Smooth muscle cell (in vitro differentiated cells): ENCODE results near the gene CBLC. TPM values are rescaled to one million over a fixed set of nuclear protein-coding genes. Genes with fewer than 3 reads are reported as not detected.

ENCODE experiments used
- DNase-seq: peaks from one replicate; lab custom pipeline; 2025; ENCODE audit not compliant: unreplicated experiment; lab: John Stamatoyannopoulos, UW
- H2AFZ ChIP-seq: fragments of 200-600 bp; sonication (generic); 2 replicates; pipeline ENCODE4 v1.6.0; 2016; ENCODE audit warnings: antibody characterized with exemption, low read depth, mild to moderate bottlenecking
- H3F3A ChIP-seq: fragments of 200-600 bp; sonication (generic); 2 replicates; pipeline ENCODE4 v1.6.0; 2017; ENCODE audit warnings: antibody characterized with exemption, low read depth
- H3K27ac ChIP-seq: fragments of 200-600 bp; sonication (generic); 2 replicates; pipeline ENCODE4 v1.5.1; 2016; ENCODE audit warnings: low read depth, mild to moderate bottlenecking
- H3K27me3 ChIP-seq: fragments of 200-600 bp; sonication (generic); 2 replicates; pipeline ENCODE4 v1.6.1; 2016; ENCODE audit warnings: low read depth, mild to moderate bottlenecking
- H3K36me3 ChIP-seq: fragments of 200-600 bp; sonication (generic); 2 replicates; pipeline ENCODE4 v1.5.1; 2016; ENCODE audit warnings: low read depth
- H3K4me1 ChIP-seq: fragments of 200-600 bp; sonication (generic); 2 replicates; pipeline ENCODE4 v1.5.1; 2016; ENCODE audit warnings: low read depth
- H3K4me2 ChIP-seq: fragments of 200-600 bp; sonication (generic); 2 replicates; pipeline ENCODE4 v1.6.0; 2016; ENCODE audit warnings: mild to moderate bottlenecking
- H3K4me3 ChIP-seq: fragments of 200-600 bp; sonication (generic); 2 replicates; pipeline ENCODE4 v1.5.1; 2016; ENCODE audit warnings: mild to moderate bottlenecking
- H3K79me2 ChIP-seq: fragments of 200-600 bp; sonication (generic); 2 replicates; pipeline ENCODE4 v1.6.0; 2016; ENCODE audit warnings: low read depth, mild to moderate bottlenecking
- H3K9ac ChIP-seq: fragments of 200-600 bp; sonication (generic); 2 replicates; pipeline ENCODE4 v1.6.0; 2016; ENCODE audit warnings: low read depth
- H3K9me3 ChIP-seq: fragments of 200-600 bp; sonication (generic); replicated peaks from 2 replicates; pipeline ENCODE4 v1.5.1; 2016; ENCODE audit warnings: low read depth
- H4K20me1 ChIP-seq: fragments of 200-600 bp; sonication (generic); 2 replicates; pipeline ENCODE4 v1.6.0; 2016; ENCODE audit warnings: low read depth
- WGBS: methylation state at CpG from one replicate; pipeline ENCODE4 v1.1.7; 2016; ENCODE audit warnings: low lambda C conversion rate; 5-methylcytosine and 5-hydroxymethylcytosine counted together
- polyA plus RNA-seq: library from polyadenylated mRNA; unstranded; fragments of >200 nt; fragmentation: Nextera tagmentation; extraction: Ambion mirVana; gene quantifications from 2 replicates; pipeline ENCODE4 v1.2.1, GENCODE V29; 2016
- total RNA-seq: library from RNA; depleted of rRNA; stranded (reverse); fragments of >200 nt; gene quantifications from 2 replicates; pipeline ENCODE4 v1.2.3, GENCODE V29; 2014
- TF ChIP-seq, protein P1 (sequence below): fragments of 200-600 bp; sonication (generic); IDR thresholded peaks from 2 replicates; pipeline ENCODE4 v1.5.1; 2017; ENCODE audit warnings: borderline replicate concordance, mild to moderate bottlenecking, antibody characterized with exemption; ENCODE audit not compliant: insufficient read depth, poor library complexity, severe bottlenecking

Gene CBLC
- total and polyA plus RNA-seq, 2 experiments from 2014 or later, result 0.40 to 0.87 TPM

GRCh38 chr19:44738603-44739558 lies 38.8 kb upstream of the CBLC start:
- no peak overlapping the region for H2AFZ ChIP-seq

GRCh38 chr19:44740351-44740824 lies 37.3 kb upstream of the CBLC start:
- Histone ChIP-seq H3K36me3 (no peaks in the 10 kb centered on the region), H3K9me3 (no peaks in the 10 kb centered on the region), H3K9ac (no peak overlapping the region), H3K4me3 (no peak overlapping the region), H3K27me3 (no peaks in the 10 kb centered on the region), H2AFZ (no peak overlapping the region), H3K4me2 (no peak overlapping the region), H3F3A (peaks cover 28% of the 10 kb centered on the region), H3K4me1 (peaks cover 3% of the 10 kb centered on the region), H3K79me2 (no peaks in the 10 kb centered on the region), H4K20me1 (no peaks in the 10 kb centered on the region), H3K27ac (peak overlapping the region; percentile 94)
- no peak for DNase-seq
- WGBS, result 68% methylated on average over 3 of the region's 3 CpGs
- TF ChIP-seq, protein P1, sequence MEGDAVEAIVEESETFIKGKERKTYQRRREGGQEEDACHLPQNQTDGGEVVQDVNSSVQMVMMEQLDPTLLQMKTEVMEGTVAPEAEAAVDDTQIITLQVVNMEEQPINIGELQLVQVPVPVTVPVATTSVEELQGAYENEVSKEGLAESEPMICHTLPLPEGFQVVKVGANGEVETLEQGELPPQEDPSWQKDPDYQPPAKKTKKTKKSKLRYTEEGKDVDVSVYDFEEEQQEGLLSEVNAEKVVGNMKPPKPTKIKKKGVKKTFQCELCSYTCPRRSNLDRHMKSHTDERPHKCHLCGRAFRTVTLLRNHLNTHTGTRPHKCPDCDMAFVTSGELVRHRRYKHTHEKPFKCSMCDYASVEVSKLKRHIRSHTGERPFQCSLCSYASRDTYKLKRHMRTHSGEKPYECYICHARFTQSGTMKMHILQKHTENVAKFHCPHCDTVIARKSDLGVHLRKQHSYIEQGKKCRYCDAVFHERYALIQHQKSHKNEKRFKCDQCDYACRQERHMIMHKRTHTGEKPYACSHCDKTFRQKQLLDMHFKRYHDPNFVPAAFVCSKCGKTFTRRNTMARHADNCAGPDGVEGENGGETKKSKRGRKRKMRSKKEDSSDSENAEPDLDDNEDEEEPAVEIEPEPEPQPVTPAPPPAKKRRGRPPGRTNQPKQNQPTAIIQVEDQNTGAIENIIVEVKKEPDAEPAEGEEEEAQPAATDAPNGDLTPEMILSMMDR, result peak; percentile 7

More at GRCh38 chr19:44738603-44739558, 38.8 kb upstream of the CBLC start:
- Histone ChIP-seq H3F3A (peaks cover 25% of the 10 kb centered on the region), H3K27me3 (no peaks in the 10 kb centered on the region), H4K20me1 (no peaks in the 10 kb centered on the region), H3K79me2 (no peaks in the 10 kb centered on the region), H3K9me3 (no peaks in the 10 kb centered on the region), H3K9ac (no peak overlapping the region), H3K36me3 (no peaks in the 10 kb centered on the region), H3K4me3 (no peak overlapping the region), H3K4me2 (no peak overlapping the region), H3K27ac (no peak overlapping the region), H3K4me1 (peaks cover 3% of the 10 kb centered on the region)
- TF ChIP-seq, protein P1, result no peak
- 81% methylated on average over 11 of the region's 11 CpGs for WGBS
- no peak for DNase-seq

- Histone ChIP-seq H3F3A (peaks cover 28% of the 10 kb centered on the region), H3K4me3 (no peak overlapping the region), H3K4me2 (peak overlapping the region; percentile 31), H3K9ac (peak overlapping the region; percentile 83), H2AFZ (no peak overlapping the region), H3K27ac (peak overlapping the region; percentile 94), H3K79me2 (no peaks in the 10 kb centered on the region), H3K9me3 (no peaks in the 10 kb centered on the region), H3K36me3 (no peaks in the 10 kb centered on the region), H3K4me1 (peaks cover 3% of the 10 kb centered on the region), H3K27me3 (no peaks in the 10 kb centered on the region), H4K20me1 (no peaks in the 10 kb centered on the region)
- WGBS, result 57% methylated on average over 6 of the region's 6 CpGs
- no peak for DNase-seq
- TF ChIP-seq, protein P1, result no peak
Observed at GRCh38 chr19:44741258-44741731, 36.4 kb upstream of the CBLC start.
